Spleen (tissue), 11 donors: ENCODE results near the gene TMEM9B. TPM values are rescaled to one million over a fixed set of nuclear protein-coding genes. Genes with fewer than 3 reads are reported as not detected.

ENCODE experiments used
- DNase-seq: peaks from one replicate; pipeline ENCODE4 v3.0.0-alpha.2; 2020
- H3K27ac ChIP-seq, 8 donors: fragments of 200-600 bp; sonication (generic) in 7 of 8; 1 replicate in 4 of 8; 2 replicates in 4 of 8; pipeline versions ENCODE4 v1.5.0 to v1.8.0; 2016 to 2021; ENCODE audit warnings: inconsistent platforms in 4 of 8, mild to moderate bottlenecking in 4 of 8, moderate library complexity in 1 of 8
- H3K27me3 ChIP-seq, 7 donors: fragments of 200-600 bp; sonication (generic) in 6 of 7; replicated peaks in 1 of 7; 1 replicate in 4 of 7; 2 replicates in 3 of 7; pipeline versions ENCODE4 v1.5.0 to v1.8.0; 2016 to 2021; ENCODE audit warnings: inconsistent platforms in 3 of 7, mild to moderate bottlenecking in 1 of 7
- H3K36me3 ChIP-seq, 6 donors: fragments of 200-600 bp; sonication (generic) in 5 of 6; 1 replicate in 4 of 6; 2 replicates in 2 of 6; pipeline versions ENCODE4 v1.5.0 to v1.8.0; 2016 to 2021; ENCODE audit warnings: inconsistent platforms in 2 of 6
- H3K4me1 ChIP-seq, 6 donors: fragments of 200-600 bp; sonication (generic) in 5 of 6; 1 replicate in 3 of 6; 2 replicates in 3 of 6; pipeline versions ENCODE4 v1.5.0 to v1.8.0; 2016 to 2021; ENCODE audit warnings: inconsistent platforms in 3 of 6
- H3K4me3 ChIP-seq, 8 donors: fragments of 200-600 bp; sonication (generic) in 7 of 8; 1 replicate in 4 of 8; 2 replicates in 4 of 8; pipeline versions ENCODE4 v1.5.0 to v1.8.0; 2016 to 2021; ENCODE audit warnings: inconsistent platforms in 4 of 8, mild to moderate bottlenecking in 4 of 8, moderate library complexity in 2 of 8
- H3K9me3 ChIP-seq, 8 donors: fragments of 200-600 bp; sonication (generic) in 7 of 8; 1 replicate in 4 of 8; 2 replicates in 4 of 8; pipeline versions ENCODE4 v1.5.0 to v1.8.0; 2016 to 2021; ENCODE audit warnings: inconsistent platforms in 4 of 8
- POLR2A ChIP-seq, 3 donors: fragments of 450-650 bp; IDR thresholded peaks; one replicate each; pipeline ENCODE4 v1.5.1; 2017; ENCODE audit warnings: antibody characterized with exemption in 3 of 3, mild to moderate bottlenecking in 1 of 3
- POLR2AphosphoS5 ChIP-seq, 3 donors: sonication (generic); formaldehyde crosslinking; IDR thresholded peaks; one replicate each; pipeline ENCODE4 v1.5.1; 2017; ENCODE audit warnings: antibody characterized with exemption in 3 of 3
- WGBS, 5 donors: extraction: QIAGEN DNeasy Blood & Tissue Kit in 3 of 5; methylation state at CpG; one replicate each; pipeline versions ENCODE4 v1.1.5 to v1.1.7; 2013 to 2018; 5-methylcytosine and 5-hydroxymethylcytosine counted together
- intact Hi-C: fragments of 100-400 bp; cut with DNase I; formaldehyde crosslinking; loops from one replicate; pipeline ENCODE4 v1.15.0; 2023; ENCODE audit warnings: low total_unique reads
- polyA plus RNA-seq, 3 donors: library from polyadenylated mRNA; stranded (reverse); fragments of 200-250 nt; gene quantifications; one replicate each; pipeline ENCODE4 v1.2.1, GENCODE V29; 2013
- total RNA-seq, 7 donors: library from RNA; depleted of rRNA in 3 of 7; stranded (reverse); fragments of >200 nt in 3 of 7; fragmentation: NEBNext Ultra II Directional in 4 of 7; extraction: Animal tissue kit (Norgen Biotek cat#: 25700) in 4 of 7; gene quantifications; one replicate each; pipeline versions ENCODE4 v1.1.0 to v1.2.1, GENCODE V29; 2016 to 2021
- TF ChIP-seq, protein P1 (sequence below), 11 experiments: fragments of 200-600 bp in 7 of 11; fragments of 450-650 bp in 4 of 11; sonication (generic) in 4 of 11; IDR thresholded peaks in 8 of 11; conservative IDR thresholded peaks in 3 of 11; 1 replicate in 7 of 11; 2 replicates in 4 of 11; pipeline versions ENCODE4 v1.4.0 to v1.8.0; 2016 to 2021; ENCODE audit warnings: antibody characterized with exemption in 11 of 11, inconsistent platforms in 4 of 11, mild to moderate bottlenecking in 1 of 11
- donor health status: healthy with polysubstance abuse.
- donor health status: DM: no; HTN: no; CAD: no; lungs with moderate emphysema.
- donor health status: DM: no; HTN: no; CAD: no.
- donor health status: Bipolar disorder and iron deficiency.
- donor health status: healthy.
- donor health status: DM: no; HTN: no; CAD: no.
- donor health status: DM: yes; HTN: yes; CAD: no.

TMEM9B gene
- total and polyA plus RNA-seq, 10 donors: 30.2 to 56.5 (median 41.5) TPM

DNA sequence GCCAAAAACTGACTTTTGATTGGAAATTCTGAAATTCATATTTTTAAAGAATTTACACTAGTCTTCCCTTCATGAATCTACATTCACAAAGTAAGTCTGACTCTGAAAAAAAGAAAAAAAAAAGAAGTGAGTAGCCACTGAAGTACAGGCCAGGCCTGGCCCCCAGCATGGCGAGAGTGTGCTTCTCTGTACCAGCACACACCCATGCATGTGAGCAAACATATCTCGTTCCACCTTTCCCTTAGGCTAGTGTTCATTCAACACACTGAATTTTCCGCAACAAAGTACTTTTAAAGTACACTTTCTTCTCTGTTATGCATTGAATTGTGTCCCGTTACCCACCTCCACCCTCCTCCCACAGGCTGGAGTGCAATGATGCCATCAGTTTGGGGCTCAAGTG lies 36.0 kb downstream of the TMEM9B start:
- TF ChIP-seq POLR2AphosphoS5 (IDR thresholded peaks at IDR 0.05) (no peak), POLR2A (IDR thresholded peaks at IDR 0.05) (no peak)
- TF ChIP-seq, protein P1, sequence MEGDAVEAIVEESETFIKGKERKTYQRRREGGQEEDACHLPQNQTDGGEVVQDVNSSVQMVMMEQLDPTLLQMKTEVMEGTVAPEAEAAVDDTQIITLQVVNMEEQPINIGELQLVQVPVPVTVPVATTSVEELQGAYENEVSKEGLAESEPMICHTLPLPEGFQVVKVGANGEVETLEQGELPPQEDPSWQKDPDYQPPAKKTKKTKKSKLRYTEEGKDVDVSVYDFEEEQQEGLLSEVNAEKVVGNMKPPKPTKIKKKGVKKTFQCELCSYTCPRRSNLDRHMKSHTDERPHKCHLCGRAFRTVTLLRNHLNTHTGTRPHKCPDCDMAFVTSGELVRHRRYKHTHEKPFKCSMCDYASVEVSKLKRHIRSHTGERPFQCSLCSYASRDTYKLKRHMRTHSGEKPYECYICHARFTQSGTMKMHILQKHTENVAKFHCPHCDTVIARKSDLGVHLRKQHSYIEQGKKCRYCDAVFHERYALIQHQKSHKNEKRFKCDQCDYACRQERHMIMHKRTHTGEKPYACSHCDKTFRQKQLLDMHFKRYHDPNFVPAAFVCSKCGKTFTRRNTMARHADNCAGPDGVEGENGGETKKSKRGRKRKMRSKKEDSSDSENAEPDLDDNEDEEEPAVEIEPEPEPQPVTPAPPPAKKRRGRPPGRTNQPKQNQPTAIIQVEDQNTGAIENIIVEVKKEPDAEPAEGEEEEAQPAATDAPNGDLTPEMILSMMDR (IDR thresholded peaks at IDR 0.05 in 8 of 11, conservative IDR thresholded peaks at IDR 0.05 in 3 of 11): no peak
- H3K27ac ChIP-seq: no peak overlapping the region
- 91 to 97% (median 93%) methylated on average over 4 of the region's 4 CpGs for WGBS, 5 donors
- no peaks in the 10 kb centered on the region for H3K27me3 ChIP-seq
- no peaks in the 10 kb centered on the region for H3K9me3 ChIP-seq
- H3K4me1 ChIP-seq: no peaks in the 10 kb centered on the region
- H3K36me3 ChIP-seq: peaks cover 0 to 26% (median 2%) of the 10 kb centered on the region in 6 donors
- DNase-seq: no peak
- H3K4me3 ChIP-seq: no peak overlapping the region
- intact Hi-C loops: no loop called here

DNA sequence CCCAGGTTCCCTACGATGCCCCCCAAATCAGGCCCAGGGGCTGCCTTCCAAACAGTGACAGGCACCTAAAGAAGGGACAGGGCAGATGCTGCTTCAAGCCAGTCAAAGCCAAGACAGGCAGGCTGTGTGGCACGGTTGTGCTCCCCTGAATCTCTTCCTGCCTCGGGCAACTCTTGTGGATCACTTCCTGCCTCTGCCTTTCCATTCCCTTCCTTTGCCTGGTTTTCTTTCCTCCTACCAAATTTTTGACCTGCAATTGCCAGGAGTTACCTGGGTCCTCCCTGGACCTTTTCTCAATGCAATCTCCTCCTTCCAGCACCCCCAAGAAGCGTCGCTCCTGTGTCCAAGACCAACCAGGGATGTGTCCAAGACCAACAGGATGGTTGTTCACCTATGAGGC lies 37.0 kb downstream of the TMEM9B start:
- Histone ChIP-seq H3K36me3 (peaks cover 0 to 36% (median 5%) of the 10 kb centered on the region in 6 donors), H3K27ac (no peak overlapping the region), H3K27me3 (no peaks in the 10 kb centered on the region), H3K9me3 (no peaks in the 10 kb centered on the region), H3K4me1 (no peaks in the 10 kb centered on the region), H3K4me3 (no peak overlapping the region)
- DNase-seq: no peak
- no peak for TF ChIP-seq POLR2AphosphoS5 (IDR thresholded peaks at IDR 0.05)
- TF ChIP-seq POLR2A (IDR thresholded peaks at IDR 0.05): no peak
- TF ChIP-seq, protein P1 (IDR thresholded peaks at IDR 0.05 in 8 of 11, conservative IDR thresholded peaks at IDR 0.05 in 3 of 11): no peak
- intact Hi-C loops: no loop called here
- WGBS, 5 donors: 84 to 91% (median 85%) methylated on average over 5 of the region's 5 CpGs

DNA sequence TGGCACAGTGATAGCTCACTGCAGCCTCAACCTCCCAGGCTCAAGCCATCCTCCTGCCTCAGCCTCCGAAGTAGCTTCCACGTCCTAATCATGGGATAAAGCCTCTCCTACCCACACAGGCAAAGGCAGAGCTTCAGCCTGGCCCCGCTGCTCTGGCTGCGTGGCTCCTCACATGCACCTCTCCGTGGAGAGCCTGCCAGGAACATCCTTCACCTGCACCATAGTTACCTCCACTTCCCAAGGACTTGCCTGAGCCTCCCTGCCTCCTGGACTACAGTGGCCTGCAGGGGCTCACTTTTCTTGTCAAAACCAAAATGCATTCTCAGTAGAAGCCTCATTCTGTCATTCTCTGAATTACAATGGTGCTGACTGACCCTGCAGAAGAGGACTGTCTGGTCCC lies 38.0 kb downstream of the TMEM9B start:
- no peak for TF ChIP-seq POLR2A (IDR thresholded peaks at IDR 0.05)
- TF ChIP-seq, protein P1 (IDR thresholded peaks at IDR 0.05 in 8 of 11, conservative IDR thresholded peaks at IDR 0.05 in 3 of 11): no peak
- TF ChIP-seq POLR2AphosphoS5 (IDR thresholded peaks at IDR 0.05): no peak
- no peak overlapping the region for H3K27ac ChIP-seq

DNA sequence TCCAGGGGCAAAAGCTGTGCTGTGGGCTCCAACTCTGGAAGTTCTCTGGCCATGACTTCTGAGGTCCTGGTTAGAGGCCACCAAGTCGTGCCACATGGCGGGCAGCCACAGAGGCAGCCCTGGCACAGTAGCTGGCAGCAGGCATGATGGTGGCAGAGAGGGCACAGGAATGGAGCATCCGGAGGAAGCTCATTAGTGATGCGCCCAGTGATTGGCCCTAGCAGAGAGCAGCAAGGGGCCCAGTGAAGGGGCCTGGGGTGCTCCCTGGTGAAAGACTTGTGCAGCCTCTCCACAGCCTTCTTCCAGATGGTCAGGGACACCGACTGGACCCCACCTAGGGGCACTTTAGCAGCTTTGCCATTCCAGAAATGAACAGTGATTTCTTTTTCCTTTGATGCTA lies 38.5 kb downstream of the TMEM9B start:
- TF ChIP-seq, protein P1 (IDR thresholded peaks at IDR 0.05 in 8 of 11, conservative IDR thresholded peaks at IDR 0.05 in 3 of 11): no peak
- no peak for TF ChIP-seq POLR2AphosphoS5 (IDR thresholded peaks at IDR 0.05)
- TF ChIP-seq POLR2A (IDR thresholded peaks at IDR 0.05): no peak
- H3K9me3 ChIP-seq: no peaks in the 10 kb centered on the region
- no peak overlapping the region for H3K4me3 ChIP-seq
- no peaks in the 10 kb centered on the region for H3K4me1 ChIP-seq
- H3K27me3 ChIP-seq: no peaks in the 10 kb centered on the region
- no peak overlapping the region for H3K27ac ChIP-seq
- H3K36me3 ChIP-seq: peaks cover 0 to 51% (median 19%) of the 10 kb centered on the region in 6 donors
- WGBS, 5 donors: 77 to 95% (median 90%) methylated on average over 4 to 5 of the region's 5 CpGs
- DNase-seq: no peak
- intact Hi-C loops: no loop called here

More for the DNA sequence above, 38.0 kb downstream of the TMEM9B start:
- Histone ChIP-seq H3K4me1 (no peaks in the 10 kb centered on the region), H3K27me3 (no peaks in the 10 kb centered on the region), H3K9me3 (no peaks in the 10 kb centered on the region), H3K36me3 (peaks cover 0 to 46% (median 14%) of the 10 kb centered on the region in 6 donors), H3K4me3 (no peak overlapping the region)
- no peak for DNase-seq
- WGBS, 5 donors: 85 to 98% (median 94%) methylated on average over 5 of the region's 5 CpGs
- intact Hi-C loops: no loop called here
